OCI-LY7 (cell line): Measurements from ENCODE around the gene SPG11. TPM values are rescaled to one million over a fixed set of nuclear protein-coding genes. Genes with fewer than 3 reads are reported as not detected.
"Not testable (repeated sequence)": the region's sequence is repeated elsewhere in the genome, so short reads cannot be mapped to it uniquely, and the experiment has no call there.

Source experiments
- BruUV-seq: library from RNA; stranded (reverse); fragments of 400-500 nt; replicated peaks from 2 replicates; lab custom pipeline; 2021; lab: Mats Ljungman, UMichigan
- CTCF ChIA-PET: fragments of 300-600 bp; sonication (Branson Sonifier 250); formaldehyde crosslinking; loops from one replicate; lab custom pipeline; 2022; ENCODE audit warnings: antibody characterized with exemption; ENCODE audit not compliant: unreplicated experiment; lab: Charles Lee
- POLR2A ChIA-PET: fragments of 300-600 bp; sonication (Branson Sonifier 250); formaldehyde crosslinking; loops from one replicate; lab custom pipeline; 2022; ENCODE audit warnings: antibody characterized with exemption; lab: Charles Lee
- DNase-seq: peaks from one replicate; pipeline ENCODE4 v3.0.0-alpha.2; 2015; ENCODE audit warnings: low spot score
- H2AFZ ChIP-seq: fragments of 200-600 bp; sonication (generic), shearing (Covaris generic); 2 replicates; pipeline ENCODE4 v1.6.1; 2014; ENCODE audit warnings: mild to moderate bottlenecking, antibody characterized with exemption, low read length, moderate library complexity
- H3K27ac ChIP-seq: fragments of 200-600 bp; sonication (generic); 2 replicates; pipeline ENCODE4 v1.5.1; 2014; ENCODE audit warnings: mixed run types, low read depth, mild to moderate bottlenecking, moderate library complexity, low read length, inconsistent platforms; ENCODE audit not compliant: poor library complexity, severe bottlenecking
- H3K36me3 ChIP-seq: fragments of 200-600 bp; sonication (generic); 2 replicates; pipeline ENCODE4 v1.6.1; 2014; ENCODE audit warnings: mild to moderate bottlenecking, antibody characterized with exemption, low read length, moderate library complexity, mixed read lengths; ENCODE audit not compliant: insufficient read depth
- H3K4me1 ChIP-seq: fragments of 200-600 bp; sonication (generic); 2 replicates; pipeline ENCODE4 v1.5.1; 2014; ENCODE audit warnings: mild to moderate bottlenecking, low read length; ENCODE audit not compliant: insufficient read depth, poor library complexity, severe bottlenecking
- H3K4me2 ChIP-seq: fragments of 200-600 bp; sonication (generic); 2 replicates; pipeline ENCODE4 v1.6.1; 2014; ENCODE audit warnings: mild to moderate bottlenecking, low read length
- H3K4me3 ChIP-seq: fragments of 200-600 bp; sonication (generic); 2 replicates; pipeline ENCODE4 v1.5.1; 2014; ENCODE audit warnings: mild to moderate bottlenecking, low read depth, low read length; ENCODE audit not compliant: poor library complexity, severe bottlenecking
- H3K79me2 ChIP-seq: fragments of 200-600 bp; sonication (generic); 2 replicates; pipeline ENCODE4 v1.6.1; 2016; ENCODE audit warnings: low read depth, mild to moderate bottlenecking, low read length, moderate library complexity, mixed read lengths; ENCODE audit not compliant: insufficient read depth
- H3K9me2 ChIP-seq: fragments of 200-600 bp; sonication (generic); 2 replicates; pipeline ENCODE4 v1.6.1; 2016; ENCODE audit warnings: mild to moderate bottlenecking, low read length, mixed read lengths; ENCODE audit not compliant: insufficient read depth
- H3K9me3 ChIP-seq: fragments of 200-600 bp; sonication (generic); 2 replicates; pipeline ENCODE4 v1.6.1; 2014; ENCODE audit warnings: mild to moderate bottlenecking, mixed run types, low read length, mixed read lengths
- H4K20me1 ChIP-seq: fragments of 200-600 bp; sonication (generic); 2 replicates; pipeline ENCODE4 v1.6.1; 2014; ENCODE audit warnings: mild to moderate bottlenecking, antibody characterized with exemption, low read length, moderate library complexity, mixed read lengths; ENCODE audit not compliant: insufficient read depth
- EZH2phosphoT487 ChIP-seq: fragments of 200-600 bp; sonication (generic); IDR thresholded peaks from 2 replicates; pipeline ENCODE4 v1.6.1; 2018; ENCODE audit warnings: low read depth, borderline replicate concordance, mild to moderate bottlenecking, mixed run types, antibody characterized with exemption, low read length, moderate library complexity, mixed read lengths
- intact Hi-C: fragments of 100-400 bp; cut with micrococcal nuclease; formaldehyde crosslinking; loops from one replicate; pipeline ENCODE4 v1.10.0; 2022; ENCODE audit not compliant: unreplicated experiment
- total RNA-seq, 2 experiments: library from RNA; depleted of rRNA in 1 of 2; stranded (reverse); fragments of >200 nt in 1 of 2; shearing (Covaris generic) in 1 of 2; gene quantifications; 2 replicates each; pipeline ENCODE4 v1.2.3, GENCODE V29; 2014 to 2022
- TF ChIP-seq, protein P1 (sequence below): fragments of 200-600 bp; sonication (generic); conservative IDR thresholded peaks from 2 replicates; pipeline ENCODE4 v1.5.1; 2014; ENCODE audit warnings: mild to moderate bottlenecking, antibody characterized with exemption, low read length, moderate library complexity, mixed read lengths

Gene SPG11
- total RNA-seq, 2 experiments from 2014 or later, result 69.1 to 92.8 TPM

DNA sequence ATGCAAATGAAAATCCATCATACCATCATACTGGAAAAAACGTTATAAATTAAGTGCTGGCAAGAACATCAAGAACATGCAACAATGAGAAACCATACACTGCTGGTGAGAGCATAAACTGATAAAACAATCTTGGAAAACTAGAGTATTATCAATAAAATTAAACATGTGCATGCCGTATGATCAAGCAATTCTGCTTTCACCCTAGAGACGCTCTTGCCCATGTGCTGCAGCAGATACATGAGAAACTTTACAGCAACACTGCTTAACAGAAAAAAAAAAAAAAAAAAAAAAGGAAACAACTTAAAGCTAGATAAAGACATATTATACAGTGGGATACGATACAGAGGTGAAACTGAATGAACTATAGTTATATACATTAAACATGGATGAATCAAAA lies 21.8 kb downstream of the SPG11 start:
- TF ChIP-seq, protein P1, sequence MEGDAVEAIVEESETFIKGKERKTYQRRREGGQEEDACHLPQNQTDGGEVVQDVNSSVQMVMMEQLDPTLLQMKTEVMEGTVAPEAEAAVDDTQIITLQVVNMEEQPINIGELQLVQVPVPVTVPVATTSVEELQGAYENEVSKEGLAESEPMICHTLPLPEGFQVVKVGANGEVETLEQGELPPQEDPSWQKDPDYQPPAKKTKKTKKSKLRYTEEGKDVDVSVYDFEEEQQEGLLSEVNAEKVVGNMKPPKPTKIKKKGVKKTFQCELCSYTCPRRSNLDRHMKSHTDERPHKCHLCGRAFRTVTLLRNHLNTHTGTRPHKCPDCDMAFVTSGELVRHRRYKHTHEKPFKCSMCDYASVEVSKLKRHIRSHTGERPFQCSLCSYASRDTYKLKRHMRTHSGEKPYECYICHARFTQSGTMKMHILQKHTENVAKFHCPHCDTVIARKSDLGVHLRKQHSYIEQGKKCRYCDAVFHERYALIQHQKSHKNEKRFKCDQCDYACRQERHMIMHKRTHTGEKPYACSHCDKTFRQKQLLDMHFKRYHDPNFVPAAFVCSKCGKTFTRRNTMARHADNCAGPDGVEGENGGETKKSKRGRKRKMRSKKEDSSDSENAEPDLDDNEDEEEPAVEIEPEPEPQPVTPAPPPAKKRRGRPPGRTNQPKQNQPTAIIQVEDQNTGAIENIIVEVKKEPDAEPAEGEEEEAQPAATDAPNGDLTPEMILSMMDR, result no peak
- no peak for TF ChIP-seq EZH2phosphoT487
- ChIA-PET CTCF (no interaction called here), POLR2A (interaction anchor here (0.6 to 1.0 kb wide), 3 partner anchors 10 to 175 kb away, joined by 3 to 6 read pairs (median 4); partner anchors contain the start of gene SPG11)
- intact Hi-C loops, result no loop called here
- no peak for DNase-seq
- Histone ChIP-seq H3K4me2 (no peak overlapping the region), H3K27ac (no peak overlapping the region), H3K4me1 (no peaks in the 10 kb centered on the region), H3K9me3 (peaks cover 4% of the 10 kb centered on the region), H2AFZ (no peak overlapping the region), H4K20me1 (no peaks in the 10 kb centered on the region), H3K79me2 (peaks cover 16% of the 10 kb centered on the region; the same call in 1 of the 2 replicates), H3K36me3 (peaks cover 86% of the 10 kb centered on the region), H3K4me3 (no peak overlapping the region), H3K9me2 (no peaks in the 10 kb centered on the region)
- BruUV-seq, result no TSS peak

DNA sequence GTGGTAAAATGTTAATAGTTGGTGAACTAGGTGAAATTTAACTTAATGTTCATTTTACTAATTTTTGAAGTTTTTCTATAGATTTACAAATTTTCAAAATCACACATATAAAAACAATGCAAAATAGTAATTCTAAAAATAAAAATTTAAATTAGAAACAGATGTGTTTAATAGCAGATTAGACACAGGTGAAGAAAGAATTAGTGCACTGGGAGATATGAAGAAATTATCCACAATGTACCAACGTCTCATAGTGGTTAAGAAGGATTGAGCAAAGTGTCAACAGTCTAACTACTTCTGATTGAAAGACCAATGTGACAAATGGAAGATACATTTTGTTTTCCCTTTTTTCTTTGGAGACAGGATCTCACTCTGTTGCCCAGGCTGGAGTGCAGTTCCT lies 26.5 kb downstream of the SPG11 start:
- Histone ChIP-seq H4K20me1 (no peaks in the 10 kb centered on the region), H3K4me3 (no peak overlapping the region), H3K79me2 (no peaks in the 10 kb centered on the region), H3K27ac (no peak overlapping the region), H2AFZ (no peak overlapping the region), H3K36me3 (peaks cover 82% of the 10 kb centered on the region), H3K4me2 (no peak overlapping the region), H3K9me2 (no peaks in the 10 kb centered on the region), H3K4me1 (no peaks in the 10 kb centered on the region), H3K9me3 (peaks cover 4% of the 10 kb centered on the region)
- intact Hi-C loops, result no loop called here
- no peak for DNase-seq
- no TSS peak for BruUV-seq
- ChIA-PET CTCF (no interaction called here), POLR2A (interaction anchor here (1.6 kb wide), 1 partner anchor 94 kb away, joined by 4 read pairs; no protein-coding TSS in a partner anchor)
- TF ChIP-seq EZH2phosphoT487, result no peak
- TF ChIP-seq, protein P1, result no peak

DNA sequence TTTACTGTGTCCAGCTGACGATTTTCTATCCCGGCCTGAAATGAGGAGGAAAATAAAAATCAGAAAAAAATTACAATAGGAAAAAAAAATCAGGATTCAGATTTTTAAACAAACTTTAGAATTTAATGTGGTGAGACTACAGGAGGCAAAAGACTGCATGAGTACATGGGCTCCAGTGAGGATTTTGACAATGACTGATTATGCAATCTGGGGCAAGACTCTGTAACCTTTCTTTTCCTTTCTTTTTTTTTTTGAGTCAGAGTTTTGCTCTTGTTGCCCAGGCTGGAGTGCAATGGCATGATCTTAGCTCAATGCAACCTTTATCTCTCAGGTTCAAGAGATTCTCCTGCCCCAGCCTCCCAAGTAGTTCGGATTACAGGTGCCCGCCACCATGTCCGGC lies 29.9 kb downstream of the SPG11 start:
- intact Hi-C loops, result no loop called here
- H3K9me2 ChIP-seq, result no peaks in the 10 kb centered on the region
- peaks cover 83% of the 10 kb centered on the region for H3K36me3 ChIP-seq
- ChIA-PET CTCF (no interaction called here), POLR2A (interaction anchor here (0.6 to 0.9 kb wide), 3 partner anchors 9 to 516 kb away, joined by 3 to 7 read pairs (median 4); no protein-coding TSS in a partner anchor)
- BruUV-seq, result no TSS peak
- no peak overlapping the region for H3K4me2 ChIP-seq
- no peak overlapping the region for H3K4me3 ChIP-seq
- no peak for TF ChIP-seq EZH2phosphoT487
- TF ChIP-seq, protein P1, result no peak
- peaks cover 4% of the 10 kb centered on the region for H3K9me3 ChIP-seq
- no peaks in the 10 kb centered on the region for H3K4me1 ChIP-seq
- no peaks in the 10 kb centered on the region for H4K20me1 ChIP-seq
- no peak overlapping the region for H2AFZ ChIP-seq
- no peak overlapping the region for H3K27ac ChIP-seq
- DNase-seq, result no peak
- no peaks in the 10 kb centered on the region for H3K79me2 ChIP-seq

DNA sequence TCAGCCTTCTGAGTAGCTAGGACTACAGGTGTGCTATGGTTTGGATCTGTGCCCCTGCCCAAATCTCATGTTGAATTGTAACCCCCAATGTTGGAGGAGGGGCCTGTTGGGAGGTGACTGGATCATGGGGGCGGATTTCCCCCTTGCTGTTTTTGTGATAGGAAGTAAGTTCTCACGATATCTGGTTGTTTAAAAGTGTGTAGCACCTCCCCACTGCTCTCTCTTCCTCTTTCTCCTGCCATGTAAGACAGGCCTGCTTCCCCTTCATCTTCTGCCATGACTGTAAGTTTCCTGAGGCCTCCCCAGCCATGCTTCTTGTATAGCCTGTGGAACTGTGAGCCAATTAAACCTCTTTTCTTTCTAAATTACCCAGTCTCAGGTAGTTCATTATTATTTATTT lies 38.2 kb downstream of the SPG11 start:
- H3K4me3 ChIP-seq, H3K9me2 ChIP-seq, H3K27ac ChIP-seq, H3K79me2 ChIP-seq, H3K9me3 ChIP-seq, intact Hi-C loops, BruUV-seq, H3K4me2 ChIP-seq, H3K4me1 ChIP-seq, H4K20me1 ChIP-seq, DNase-seq, H2AFZ ChIP-seq, CTCF ChIA-PET: not testable (repeated sequence)
- POLR2A ChIA-PET, result interaction anchor here (0.6 to 1.0 kb wide), 2 partner anchors 8 to 17 kb away, joined by 3 to 4 read pairs; no protein-coding TSS in a partner anchor
- peaks cover 90% of the 10 kb centered on the region for H3K36me3 ChIP-seq
